Suprapubic skin (tissue), 4 donors: ENCODE data around the gene SLF1.

ENCODE experiments used
- EP300 ChIP-seq: sonication (generic); formaldehyde crosslinking; IDR thresholded peaks from one replicate; pipeline ENCODE4 v1.6.1; 2017; ENCODE audit warnings: antibody characterized with exemption
- POLR2A ChIP-seq, 2 donors: fragments of 450-650 bp; IDR thresholded peaks; one replicate each; pipeline ENCODE4 v1.6.1; 2017; ENCODE audit warnings: antibody characterized with exemption in 2 of 2, mild to moderate bottlenecking in 2 of 2, moderate library complexity in 2 of 2
- POLR2AphosphoS5 ChIP-seq, 3 donors: sonication (generic); formaldehyde crosslinking; IDR thresholded peaks; one replicate each; pipeline ENCODE4 v1.6.1; 2017; ENCODE audit warnings: antibody characterized with exemption in 3 of 3
- TF ChIP-seq, protein P1 (sequence below), 2 donors: fragments of 200-600 bp in 1 of 2; fragments of 450-650 bp in 1 of 2; sonication (generic) in 1 of 2; IDR thresholded peaks; one replicate each; pipeline ENCODE4 v1.5.1; 2016 to 2019; ENCODE audit warnings: antibody characterized with exemption in 2 of 2, mild to moderate bottlenecking in 1 of 2, moderate library complexity in 1 of 2

GRCh38 chr5:94595281-94595840 lies 23.1 kb upstream of the SLF1 start:
- TF ChIP-seq, protein P1, sequence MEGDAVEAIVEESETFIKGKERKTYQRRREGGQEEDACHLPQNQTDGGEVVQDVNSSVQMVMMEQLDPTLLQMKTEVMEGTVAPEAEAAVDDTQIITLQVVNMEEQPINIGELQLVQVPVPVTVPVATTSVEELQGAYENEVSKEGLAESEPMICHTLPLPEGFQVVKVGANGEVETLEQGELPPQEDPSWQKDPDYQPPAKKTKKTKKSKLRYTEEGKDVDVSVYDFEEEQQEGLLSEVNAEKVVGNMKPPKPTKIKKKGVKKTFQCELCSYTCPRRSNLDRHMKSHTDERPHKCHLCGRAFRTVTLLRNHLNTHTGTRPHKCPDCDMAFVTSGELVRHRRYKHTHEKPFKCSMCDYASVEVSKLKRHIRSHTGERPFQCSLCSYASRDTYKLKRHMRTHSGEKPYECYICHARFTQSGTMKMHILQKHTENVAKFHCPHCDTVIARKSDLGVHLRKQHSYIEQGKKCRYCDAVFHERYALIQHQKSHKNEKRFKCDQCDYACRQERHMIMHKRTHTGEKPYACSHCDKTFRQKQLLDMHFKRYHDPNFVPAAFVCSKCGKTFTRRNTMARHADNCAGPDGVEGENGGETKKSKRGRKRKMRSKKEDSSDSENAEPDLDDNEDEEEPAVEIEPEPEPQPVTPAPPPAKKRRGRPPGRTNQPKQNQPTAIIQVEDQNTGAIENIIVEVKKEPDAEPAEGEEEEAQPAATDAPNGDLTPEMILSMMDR (IDR thresholded peaks at IDR 0.05): no peak
- TF ChIP-seq POLR2A (IDR thresholded peaks at IDR 0.05): no peak
- no peak for TF ChIP-seq POLR2AphosphoS5 (IDR thresholded peaks at IDR 0.05)
- TF ChIP-seq EP300: no peak
